Kidney (tissue), 14 donors: ENCODE measurements around the gene CLDN24. TPM values are rescaled to one million over a fixed set of nuclear protein-coding genes. Genes with fewer than 3 reads are reported as not detected.
A peak's percentile ranks its signal among the peaks of the same experiment; 100 is the strongest.

Experiments
- DNase-seq, 5 donors: peaks; one replicate each; pipeline ENCODE4 v3.0.0-alpha.2; 2013 to 2020
- FAIRE-seq: peaks from 2 replicates; lab custom pipeline; 2012; peaks lifted over from hg19 to GRCh38; lab: Jason Lieb, UNC
- H3K27ac ChIP-seq, 2 donors: one replicate each; pipeline ENCODE4 v1.7.0; 2013; ENCODE audit warnings: low read depth in 2 of 2, low read length in 2 of 2, inconsistent platforms in 1 of 2
- H3K27me3 ChIP-seq: one replicate; pipeline ENCODE4 v1.7.1; 2013; ENCODE audit warnings: low read length, inconsistent platforms; ENCODE audit not compliant: control insufficient read depth, insufficient read depth
- H3K36me3 ChIP-seq, 3 donors: one replicate each; pipeline versions ENCODE4 v1.7.0 to v1.7.1; 2013; ENCODE audit warnings: low read length in 3 of 3, control low read depth in 1 of 3, inconsistent platforms in 1 of 3; ENCODE audit not compliant: insufficient read depth in 3 of 3, control insufficient read depth in 2 of 3
- H3K4me1 ChIP-seq, 3 donors: one replicate each; pipeline versions ENCODE4 v1.7.0 to v1.7.1; 2013; ENCODE audit warnings: low read length in 3 of 3, inconsistent platforms in 1 of 3, low read depth in 1 of 3; ENCODE audit not compliant: control insufficient read depth in 2 of 3, insufficient read depth in 2 of 3
- H3K4me3 ChIP-seq, 3 donors: one replicate each; pipeline versions ENCODE4 v1.7.0 to v1.8.1; 2013; ENCODE audit warnings: low read length in 3 of 3, control low read depth in 1 of 3, inconsistent platforms in 1 of 3
- H3K9ac ChIP-seq, 3 donors: one replicate each; pipeline versions ENCODE4 v1.7.0 to v1.7.1; 2013; ENCODE audit warnings: low read length in 3 of 3, control low read depth in 1 of 3, inconsistent platforms in 1 of 3
- H3K9me3 ChIP-seq, 3 donors: one replicate each; pipeline versions ENCODE4 v1.7.0 to v1.7.1; 2013; ENCODE audit warnings: low read length in 3 of 3, control low read depth in 1 of 3, inconsistent platforms in 1 of 3; ENCODE audit not compliant: control insufficient read depth in 2 of 3, insufficient read depth in 1 of 3
- intact Hi-C: fragments of 100-400 bp; cut with DNase I; formaldehyde crosslinking; loops from one replicate; pipeline ENCODE4 v1.11.1; 2022
- polyA plus RNA-seq: library from polyadenylated mRNA; stranded (reverse); fragments of 350-450 nt; fragmentation: Illumina TruSeq; extraction: RNeasy Lipid Tissue Mini Kit (QIAGEN cat#74804); gene quantifications from one replicate; pipeline ENCODE4 v1.2.3, GENCODE V29; 2014; ENCODE audit warnings: low read depth, low replicate concordance; ENCODE audit not compliant: insufficient read depth
- total RNA-seq: library from RNA; stranded (reverse); fragmentation: NEBNext Ultra II Directional; extraction: Animal tissue kit (Norgen Biotek cat#: 25700); gene quantifications from one replicate; pipeline ENCODE4 v1.2.1, GENCODE V29; 2021
- TF ChIP-seq, protein P1 (sequence below): IDR thresholded peaks from 3 replicates; pipeline ENCODE4 v1.5.1; 2012; ENCODE audit warnings: mild to moderate bottlenecking, moderate library complexity, borderline replicate concordance; ENCODE audit not compliant: insufficient read depth; ENCODE audit errors: extremely low read depth
- donor health status: control.
- donor health status: control.
- donor health status: control.
- donor health status: control.
- donor health status: control.
- donor health status: DM: yes; HTN: yes; CAD: no.
- donor health status: Normal renal cell carcinoma (clear cell type).

CLDN24 gene
- total and polyA plus RNA-seq, 2 donors from 2014 or later = not detected

DNA sequence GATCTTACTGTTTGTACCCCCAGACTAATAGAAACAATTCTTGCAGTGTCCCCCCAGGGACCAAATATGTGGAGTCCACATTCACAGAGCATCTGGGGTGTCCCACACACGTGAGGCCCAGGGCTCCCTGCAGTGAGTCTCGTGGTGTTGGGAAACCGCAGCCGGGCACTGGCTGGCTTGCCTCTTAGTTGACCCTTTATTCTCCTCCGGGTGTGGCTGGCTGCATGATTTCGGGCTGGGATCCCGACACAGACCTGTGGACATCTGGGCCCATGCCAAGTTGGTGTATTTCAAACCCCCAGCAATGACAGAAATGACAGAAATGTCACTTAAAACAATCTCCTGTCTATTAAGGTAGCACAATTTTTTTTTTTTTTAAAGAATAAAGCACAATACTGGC lies 15.6 kb upstream of the CLDN24 start:
- intact Hi-C loops = no loop called here
- no peak overlapping the region for H3K27ac ChIP-seq
- no peaks in the 10 kb centered on the region for H3K36me3 ChIP-seq
- H3K9me3 ChIP-seq = no peaks in the 10 kb centered on the region
- H3K27me3 ChIP-seq = no peaks in the 10 kb centered on the region
- no peak overlapping the region for H3K9ac ChIP-seq
- no peak overlapping the region for H3K4me3 ChIP-seq
- H3K4me1 ChIP-seq = peaks cover 0 to 5% (median 1%) of the 10 kb centered on the region in 3 donors
- DNase-seq (no peak), FAIRE-seq (no peak)
- TF ChIP-seq, protein P1, sequence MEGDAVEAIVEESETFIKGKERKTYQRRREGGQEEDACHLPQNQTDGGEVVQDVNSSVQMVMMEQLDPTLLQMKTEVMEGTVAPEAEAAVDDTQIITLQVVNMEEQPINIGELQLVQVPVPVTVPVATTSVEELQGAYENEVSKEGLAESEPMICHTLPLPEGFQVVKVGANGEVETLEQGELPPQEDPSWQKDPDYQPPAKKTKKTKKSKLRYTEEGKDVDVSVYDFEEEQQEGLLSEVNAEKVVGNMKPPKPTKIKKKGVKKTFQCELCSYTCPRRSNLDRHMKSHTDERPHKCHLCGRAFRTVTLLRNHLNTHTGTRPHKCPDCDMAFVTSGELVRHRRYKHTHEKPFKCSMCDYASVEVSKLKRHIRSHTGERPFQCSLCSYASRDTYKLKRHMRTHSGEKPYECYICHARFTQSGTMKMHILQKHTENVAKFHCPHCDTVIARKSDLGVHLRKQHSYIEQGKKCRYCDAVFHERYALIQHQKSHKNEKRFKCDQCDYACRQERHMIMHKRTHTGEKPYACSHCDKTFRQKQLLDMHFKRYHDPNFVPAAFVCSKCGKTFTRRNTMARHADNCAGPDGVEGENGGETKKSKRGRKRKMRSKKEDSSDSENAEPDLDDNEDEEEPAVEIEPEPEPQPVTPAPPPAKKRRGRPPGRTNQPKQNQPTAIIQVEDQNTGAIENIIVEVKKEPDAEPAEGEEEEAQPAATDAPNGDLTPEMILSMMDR = no peak

DNA sequence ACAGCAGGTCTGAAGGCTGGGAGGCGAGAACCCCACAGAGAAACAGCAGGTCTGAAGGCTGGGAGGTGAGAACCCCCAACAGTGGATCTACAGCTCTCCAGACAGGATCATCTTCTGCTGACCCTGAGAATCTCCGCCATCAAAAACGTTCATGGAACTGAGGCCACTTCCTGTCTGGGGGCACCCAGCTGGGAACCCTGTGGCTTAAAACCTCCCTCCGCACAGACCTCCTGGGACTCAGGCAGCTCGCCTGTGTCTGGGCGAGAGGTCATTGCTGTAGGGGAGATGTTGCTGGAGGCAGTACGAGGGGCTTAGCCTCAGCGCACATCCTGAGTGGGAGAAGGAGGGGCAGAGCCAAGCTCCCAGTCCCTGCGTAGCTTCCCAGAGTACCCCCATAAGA lies 15.1 kb upstream of the CLDN24 start:
- Histone ChIP-seq H3K27me3 (no peaks in the 10 kb centered on the region), H3K4me3 (no peak overlapping the region), H3K36me3 (no peaks in the 10 kb centered on the region), H3K27ac (no peak overlapping the region), H3K4me1 (peaks cover 0 to 6% (median 5%) of the 10 kb centered on the region in 3 donors), H3K9me3 (no peaks in the 10 kb centered on the region), H3K9ac (no peak overlapping the region)
- TF ChIP-seq, protein P1 = no peak
- DNase-seq (peak in 1 of 5 donors; percentile 43), FAIRE-seq (no peak)
- intact Hi-C loops = no loop called here

DNA sequence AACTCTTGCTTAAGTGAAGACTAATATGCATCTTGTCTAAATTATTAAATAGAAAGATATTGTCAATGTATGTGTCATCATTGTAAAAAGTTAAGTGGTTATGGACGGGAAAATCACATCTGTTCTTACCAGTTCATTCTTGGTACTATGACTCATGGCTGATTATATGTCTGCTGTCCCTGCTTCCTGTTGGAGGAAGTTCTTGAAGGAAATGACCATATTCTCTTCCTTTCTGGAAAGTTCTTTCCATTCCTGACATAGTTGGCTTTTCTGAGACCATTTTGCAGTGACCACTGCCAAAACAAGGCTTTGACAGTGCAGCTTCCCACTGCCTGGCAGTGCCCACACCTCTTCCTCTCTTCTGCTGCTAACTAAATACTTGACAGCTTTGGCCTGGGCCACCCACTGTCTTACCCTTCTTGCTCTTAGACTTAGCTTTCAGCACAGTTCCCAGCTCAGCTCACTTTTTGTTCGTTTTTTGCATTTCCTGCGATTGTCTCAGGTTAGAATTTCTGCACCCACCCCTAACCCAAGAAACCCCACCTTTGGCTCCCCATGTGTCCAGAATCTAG lies 13.2 kb upstream of the CLDN24 start:
- TF ChIP-seq, protein P1 = no peak
- Histone ChIP-seq H3K9me3 (no peaks in the 10 kb centered on the region), H3K27ac (no peak overlapping the region), H3K4me3 (no peak overlapping the region), H3K27me3 (no peaks in the 10 kb centered on the region), H3K9ac (no peak overlapping the region), H3K4me1 (peaks cover 0 to 15% (median 13%) of the 10 kb centered on the region in 3 donors), H3K36me3 (no peaks in the 10 kb centered on the region)
- intact Hi-C loops = no loop called here
- peak in 1 of 5 donors; percentile 5 for DNase-seq
- FAIRE-seq = peak; percentile 84
